ENCODE measurements around the gene DENR. TPM values are rescaled to one million over a fixed set of nuclear protein-coding genes. Genes with fewer than 3 reads are reported as not detected.

Gene DENR
- total RNA-seq, 1 donor: 46.6 TPM

DNA sequence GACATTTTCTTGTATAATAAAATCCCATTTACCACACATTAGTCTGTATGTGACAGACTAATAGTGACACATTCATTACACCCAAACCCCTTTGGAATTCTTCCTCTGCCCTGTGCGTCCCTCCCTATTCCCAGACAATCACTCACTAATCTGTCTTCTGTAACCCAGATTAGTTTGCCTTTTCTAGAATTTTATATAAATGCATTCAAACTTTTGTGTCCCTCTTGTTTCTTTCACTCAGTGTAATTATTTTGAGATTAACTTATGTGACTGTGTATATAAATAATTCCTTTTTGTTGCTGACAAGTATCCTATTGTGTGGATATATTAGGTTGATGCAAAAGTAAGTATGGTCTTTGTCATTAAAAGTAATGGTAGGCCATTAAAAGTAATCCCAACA lies 55.0 kb downstream of the DENR start:
- no peak for DNase-seq (ENCODE audit: low read depth)
- TF ChIP-seq, protein P1, sequence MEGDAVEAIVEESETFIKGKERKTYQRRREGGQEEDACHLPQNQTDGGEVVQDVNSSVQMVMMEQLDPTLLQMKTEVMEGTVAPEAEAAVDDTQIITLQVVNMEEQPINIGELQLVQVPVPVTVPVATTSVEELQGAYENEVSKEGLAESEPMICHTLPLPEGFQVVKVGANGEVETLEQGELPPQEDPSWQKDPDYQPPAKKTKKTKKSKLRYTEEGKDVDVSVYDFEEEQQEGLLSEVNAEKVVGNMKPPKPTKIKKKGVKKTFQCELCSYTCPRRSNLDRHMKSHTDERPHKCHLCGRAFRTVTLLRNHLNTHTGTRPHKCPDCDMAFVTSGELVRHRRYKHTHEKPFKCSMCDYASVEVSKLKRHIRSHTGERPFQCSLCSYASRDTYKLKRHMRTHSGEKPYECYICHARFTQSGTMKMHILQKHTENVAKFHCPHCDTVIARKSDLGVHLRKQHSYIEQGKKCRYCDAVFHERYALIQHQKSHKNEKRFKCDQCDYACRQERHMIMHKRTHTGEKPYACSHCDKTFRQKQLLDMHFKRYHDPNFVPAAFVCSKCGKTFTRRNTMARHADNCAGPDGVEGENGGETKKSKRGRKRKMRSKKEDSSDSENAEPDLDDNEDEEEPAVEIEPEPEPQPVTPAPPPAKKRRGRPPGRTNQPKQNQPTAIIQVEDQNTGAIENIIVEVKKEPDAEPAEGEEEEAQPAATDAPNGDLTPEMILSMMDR (IDR thresholded peaks at IDR 0.05; ENCODE audit: insufficient read depth, low read depth, low read length): no peak
- no peak overlapping the region for H3K4me3 ChIP-seq (ENCODE audit: low read depth, low read length)

DNA sequence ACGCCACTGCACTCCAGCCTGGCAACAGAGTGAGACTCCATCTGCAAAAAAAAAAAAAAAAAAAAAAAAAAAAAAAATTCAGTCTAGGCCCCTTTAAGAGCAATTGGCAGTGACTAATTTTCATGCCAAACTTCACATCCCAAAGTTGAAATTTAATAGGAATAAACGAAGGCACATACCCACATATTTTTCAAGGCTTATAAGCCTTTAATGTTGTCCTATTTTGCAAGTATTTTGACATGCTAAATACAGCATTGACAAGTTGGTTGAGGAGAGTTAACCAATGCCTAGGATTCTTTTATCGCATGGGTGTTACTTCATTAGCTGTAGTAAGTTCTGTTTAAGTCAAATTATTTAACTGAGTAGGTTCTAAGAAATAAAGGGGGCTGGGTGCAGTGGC lies 59.2 kb downstream of the DENR start:
- TF ChIP-seq, protein P1 (IDR thresholded peaks at IDR 0.05; ENCODE audit: insufficient read depth, low read depth, low read length): no peak
- no peak overlapping the region for H3K4me3 ChIP-seq (ENCODE audit: low read depth, low read length)
- DNase-seq (ENCODE audit: low read depth): no peak

DNA sequence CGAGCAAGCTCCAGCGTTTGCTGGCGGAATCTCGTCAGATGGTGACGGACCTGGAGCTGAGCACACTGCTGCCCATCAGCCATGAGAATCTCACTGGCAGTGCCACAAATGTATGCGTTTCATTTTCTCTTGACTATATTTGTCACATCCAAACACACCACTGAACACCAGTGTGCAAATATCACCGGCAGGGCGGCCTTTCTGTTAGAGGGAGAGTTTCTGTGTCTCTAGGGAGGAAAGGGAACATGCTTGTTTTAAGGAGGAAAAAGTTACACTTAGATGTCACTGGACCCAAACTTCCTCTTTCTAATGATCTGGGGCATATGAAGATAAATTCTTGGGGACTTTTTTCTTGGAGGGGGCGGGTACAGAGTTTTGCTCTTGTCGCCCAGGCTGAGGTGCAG lies 60.7 kb downstream of the DENR start:
- H3K4me3 ChIP-seq (ENCODE audit: low read depth, low read length): no peak overlapping the region
- no peak for DNase-seq (ENCODE audit: low read depth)
- TF ChIP-seq, protein P1 (IDR thresholded peaks at IDR 0.05; ENCODE audit: insufficient read depth, low read depth, low read length): no peak

DNA sequence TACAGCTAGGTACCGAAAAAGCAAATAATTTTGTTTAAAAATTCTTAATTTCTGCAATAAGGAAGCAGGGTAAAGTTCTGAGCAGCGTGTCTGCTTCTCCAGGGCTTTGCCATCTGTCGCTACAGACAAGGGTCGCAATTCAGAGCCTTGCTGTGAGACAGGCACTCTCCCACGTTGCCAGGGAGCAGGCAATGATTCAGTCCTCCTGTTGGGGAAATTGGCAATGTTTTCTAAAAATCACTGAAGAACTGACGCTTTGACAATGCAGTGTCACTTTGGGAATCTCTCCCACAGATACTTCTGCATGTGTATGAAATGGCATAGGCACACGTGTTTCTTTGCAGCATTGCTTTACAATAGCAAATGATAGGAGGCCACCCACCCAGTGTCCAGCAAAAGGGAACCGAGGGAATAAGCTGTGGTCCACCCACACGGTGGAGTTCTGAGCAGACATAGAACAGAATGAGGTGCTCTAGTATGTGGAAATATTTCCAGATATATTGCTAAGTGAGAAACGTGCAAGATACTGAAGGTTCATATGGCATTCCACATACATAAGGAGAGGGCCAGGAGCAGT lies 66.7 kb downstream of the DENR start:
- no peak for DNase-seq (ENCODE audit: low read depth)
- no peak overlapping the region for H3K4me3 ChIP-seq (ENCODE audit: low read depth, low read length)
- TF ChIP-seq, protein P1 (IDR thresholded peaks at IDR 0.05; ENCODE audit: insufficient read depth, low read depth, low read length): no peak

DNA sequence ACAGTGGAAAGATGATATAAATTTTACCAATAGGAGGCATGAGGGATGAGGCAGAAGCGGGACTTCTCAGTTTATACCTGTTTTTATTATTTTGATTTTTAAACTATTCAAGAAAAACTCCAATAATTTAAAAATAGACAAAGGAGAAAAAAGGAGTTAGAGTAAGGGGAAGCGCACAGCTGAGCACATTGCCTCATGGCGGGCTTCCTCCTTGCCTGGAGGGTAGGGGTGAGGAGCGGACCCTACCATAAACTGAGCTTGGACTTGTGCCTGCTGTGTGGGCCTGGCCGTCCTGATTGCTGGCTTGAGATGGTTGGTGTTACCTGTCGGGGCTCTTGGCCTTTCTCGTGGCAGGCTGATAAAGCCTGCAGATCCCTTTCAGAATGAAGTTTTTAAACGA lies 67.5 kb downstream of the DENR start:
- no peak for DNase-seq (ENCODE audit: low read depth)
- H3K4me3 ChIP-seq (ENCODE audit: low read depth, low read length): no peak overlapping the region
- TF ChIP-seq, protein P1 (IDR thresholded peaks at IDR 0.05; ENCODE audit: insufficient read depth, low read depth, low read length): no peak

Small RNA genes lying within 50 kb of the gene (small RNA-seq; reads per million reads assigned to genes)
- gene AC026333.2 (not detected), gene RF00019 (not detected)

Other genes with a start within 250 kb of the DENR start
- 34.5 and 41.9 TPM in 2 replicates for gene RSRC2, start 225.9 kb upstream of the DENR start, total RNA-seq
- 28.0 and 28.5 TPM in 2 replicates for gene KNTC1, start 225.6 kb upstream of the DENR start, total RNA-seq
- gene HCAR2, start 49.5 kb upstream of the DENR start, total RNA-seq: under 0.01 TPM in 1 of 2 replicates, not detected in the other
- not detected in 2 replicates for gene HCAR3, start 36.0 kb upstream of the DENR start, total RNA-seq
- gene HCAR1, start 22.0 kb upstream of the DENR start, total RNA-seq: 0.43 and 0.97 TPM in 2 replicates
- 0.32 and 0.86 TPM in 2 replicates for gene CCDC62, start 21.7 kb downstream of the DENR start, total RNA-seq
- 11.2 and 11.9 TPM in 2 replicates for gene HIP1R, start 82.6 kb downstream of the DENR start, total RNA-seq
- 21.2 and 26.4 TPM in 2 replicates for gene VPS37B, start 143.3 kb downstream of the DENR start, total RNA-seq
- gene ABCB9, start 213.6 kb downstream of the DENR start, total RNA-seq: 12.1 and 12.9 TPM in 2 replicates
- 7.3 and 11.9 TPM in 2 replicates for gene OGFOD2, start 222.4 kb downstream of the DENR start, total RNA-seq
- 117 and 161 TPM in 2 replicates for gene ARL6IP4, start 227.9 kb downstream of the DENR start, total RNA-seq